DMS53 (cell line): ENCODE results near the gene EHMT1.
A peak's percentile ranks its signal among the peaks of the same experiment; 100 is the strongest.

Source experiments
- DNase-seq: peaks from one replicate; lab custom pipeline; 2025; lab: John Stamatoyannopoulos, UW

EHMT1 gene

DNA sequence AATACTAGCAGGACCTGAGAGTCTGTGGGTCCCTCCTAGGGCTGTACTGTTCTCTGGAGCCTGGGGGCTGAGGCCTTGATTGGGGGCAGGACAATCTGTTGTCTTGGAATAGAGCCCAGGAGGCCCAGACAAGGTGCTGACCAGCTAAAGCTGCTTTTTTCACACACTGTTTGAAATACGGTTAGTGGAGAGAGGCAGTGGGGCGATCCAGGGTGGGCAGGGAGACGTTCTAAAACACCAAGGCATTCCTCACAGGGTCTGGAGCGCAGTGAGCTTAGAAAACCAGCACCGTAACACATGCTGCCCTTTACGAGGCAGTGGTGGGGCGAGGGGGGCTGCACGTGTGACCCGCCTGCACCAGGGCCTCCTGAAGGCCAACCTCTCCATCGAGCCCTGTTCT is 55.1 kb downstream of the EHMT1 start:
- no peak for DNase-seq

DNA sequence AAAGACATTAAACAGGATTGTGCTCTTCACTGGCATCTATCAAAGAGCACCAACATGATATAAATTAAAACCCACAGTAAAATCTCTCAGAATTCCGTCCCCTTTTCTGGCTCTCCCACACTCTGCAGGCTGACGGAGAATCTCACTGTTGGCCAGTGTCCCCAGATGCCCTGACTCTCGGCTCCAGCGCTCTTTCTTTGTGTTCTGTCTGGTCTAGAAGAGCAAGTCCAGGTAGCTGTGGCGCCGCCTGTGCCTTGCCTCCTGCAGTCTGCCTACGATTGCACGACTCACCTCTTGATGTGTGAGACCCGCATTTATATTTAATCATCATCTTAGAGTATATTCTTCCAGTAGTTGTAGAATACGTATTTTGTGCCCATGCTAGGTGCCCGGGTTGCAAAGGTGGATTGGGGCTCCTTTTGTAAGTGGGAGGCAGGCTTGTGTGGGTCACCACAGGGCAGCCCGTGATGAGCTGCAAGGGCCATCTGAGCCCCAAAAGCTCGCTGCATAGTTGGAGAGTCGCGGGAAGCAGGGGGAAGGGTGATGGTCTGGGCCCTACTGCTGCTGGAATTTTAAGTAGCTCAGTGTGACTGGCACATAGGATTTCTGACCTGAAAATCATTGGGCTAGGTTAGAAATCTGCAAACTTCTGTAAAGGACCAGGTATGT is 55.6 kb downstream of the EHMT1 start:
- DNase-seq = no peak

DNA sequence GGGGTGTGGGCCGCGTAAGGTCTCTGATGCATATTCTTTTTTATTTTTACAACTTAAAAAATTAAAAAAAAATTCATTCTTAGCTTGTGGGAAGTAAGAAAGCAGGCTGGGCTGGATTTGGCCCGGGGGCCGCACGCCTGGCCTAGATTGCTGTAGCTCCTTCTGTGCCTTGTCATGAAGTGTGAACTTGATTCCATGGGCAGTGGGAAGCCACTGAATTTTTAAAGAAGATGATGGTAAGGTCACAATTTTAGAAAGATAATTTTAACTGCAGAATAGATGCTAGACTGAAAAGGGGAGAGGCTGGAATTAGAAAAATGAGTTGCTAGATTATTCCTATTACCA is 56.1 kb downstream of the EHMT1 start:
- DNase-seq = no peak

DNA sequence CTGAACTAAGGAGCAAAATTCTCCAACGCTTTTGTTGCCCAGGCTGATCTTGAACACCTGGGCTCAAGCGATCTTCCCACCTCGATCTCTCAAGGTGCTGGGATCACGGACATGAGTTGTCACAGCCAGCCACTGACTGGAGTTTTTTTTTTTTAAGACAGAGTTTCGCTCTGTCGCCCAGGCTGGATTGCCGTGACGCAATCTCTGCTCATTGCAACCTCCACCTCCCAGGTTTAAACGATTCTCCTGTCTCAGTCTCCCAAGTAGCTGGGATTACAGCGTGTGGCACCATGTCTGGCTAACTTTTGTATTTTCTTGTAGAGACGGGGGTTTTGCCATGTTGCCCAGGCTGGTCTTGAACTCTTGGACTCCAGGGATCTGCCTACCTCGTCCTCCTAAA is 58.2 kb downstream of the EHMT1 start:
- DNase-seq = no peak

DNA sequence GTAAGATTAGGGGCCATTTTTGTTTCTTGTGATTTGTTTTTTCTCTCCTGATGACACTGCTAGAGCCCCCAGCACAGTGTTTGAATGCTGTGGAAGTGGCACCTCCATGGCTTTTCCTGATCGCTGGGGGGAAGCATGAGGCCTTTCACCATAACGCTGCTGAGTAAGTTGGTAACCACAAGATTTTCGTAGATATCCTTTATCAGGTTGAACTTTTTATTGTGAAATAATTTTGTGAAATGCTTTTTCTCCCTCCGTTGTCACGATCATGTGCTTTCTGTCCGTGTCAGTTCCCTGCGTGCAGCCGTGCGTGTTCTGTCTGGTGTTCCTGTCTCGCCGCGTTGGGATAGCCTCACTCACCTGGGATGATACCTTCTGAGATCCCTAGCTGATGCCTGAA is 59.4 kb downstream of the EHMT1 start:
- no peak for DNase-seq

DNA sequence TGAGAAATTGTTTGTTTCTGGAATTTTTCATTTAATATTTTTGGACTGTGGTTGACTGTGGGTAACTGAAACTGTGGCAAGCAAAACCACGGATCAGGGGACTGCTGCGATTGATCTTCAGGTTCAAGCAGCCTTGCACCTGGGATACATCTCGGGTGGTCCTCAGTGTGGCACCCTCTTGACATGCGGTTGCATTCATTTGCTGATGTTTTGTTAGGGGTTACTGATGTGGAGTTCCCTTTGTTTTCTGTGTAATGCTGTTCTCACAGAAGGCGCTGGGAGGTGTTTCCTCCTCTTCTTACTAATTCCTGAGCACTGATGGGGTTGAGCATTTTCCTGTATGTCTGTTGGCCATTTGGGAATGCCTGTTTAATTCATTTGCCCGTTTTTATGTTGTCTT is 60.4 kb downstream of the EHMT1 start:
- DNase-seq = no peak

DNA sequence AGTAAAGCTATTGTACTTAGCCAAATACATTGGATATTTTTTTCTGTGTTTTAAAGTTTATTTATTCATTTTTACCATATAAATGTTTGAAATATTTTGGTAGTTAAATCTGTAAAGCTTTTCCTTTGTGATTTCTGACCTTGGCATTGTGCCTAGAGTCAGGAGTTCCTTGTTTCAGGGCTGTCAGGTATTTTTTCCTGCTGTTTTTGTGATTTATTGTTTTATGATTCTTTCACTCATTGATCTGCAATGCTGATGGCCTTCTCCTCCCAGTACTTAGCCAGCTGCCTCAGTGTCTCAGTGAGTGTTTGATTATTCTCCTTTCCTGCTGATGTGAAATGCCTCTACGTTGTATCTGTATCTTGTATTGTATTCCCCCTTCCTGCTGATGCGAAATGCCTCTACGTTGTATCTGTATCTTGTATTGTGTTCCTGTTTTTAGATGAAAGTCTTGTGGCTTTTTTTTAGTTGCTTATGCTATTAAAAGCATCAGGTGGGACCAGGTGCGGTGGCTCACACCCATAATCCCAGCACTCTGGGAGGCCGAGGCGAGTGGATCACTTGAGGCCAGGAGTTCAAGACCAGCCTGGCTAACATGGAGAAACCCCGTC is 61.0 kb downstream of the EHMT1 start:
- no peak for DNase-seq

DNA sequence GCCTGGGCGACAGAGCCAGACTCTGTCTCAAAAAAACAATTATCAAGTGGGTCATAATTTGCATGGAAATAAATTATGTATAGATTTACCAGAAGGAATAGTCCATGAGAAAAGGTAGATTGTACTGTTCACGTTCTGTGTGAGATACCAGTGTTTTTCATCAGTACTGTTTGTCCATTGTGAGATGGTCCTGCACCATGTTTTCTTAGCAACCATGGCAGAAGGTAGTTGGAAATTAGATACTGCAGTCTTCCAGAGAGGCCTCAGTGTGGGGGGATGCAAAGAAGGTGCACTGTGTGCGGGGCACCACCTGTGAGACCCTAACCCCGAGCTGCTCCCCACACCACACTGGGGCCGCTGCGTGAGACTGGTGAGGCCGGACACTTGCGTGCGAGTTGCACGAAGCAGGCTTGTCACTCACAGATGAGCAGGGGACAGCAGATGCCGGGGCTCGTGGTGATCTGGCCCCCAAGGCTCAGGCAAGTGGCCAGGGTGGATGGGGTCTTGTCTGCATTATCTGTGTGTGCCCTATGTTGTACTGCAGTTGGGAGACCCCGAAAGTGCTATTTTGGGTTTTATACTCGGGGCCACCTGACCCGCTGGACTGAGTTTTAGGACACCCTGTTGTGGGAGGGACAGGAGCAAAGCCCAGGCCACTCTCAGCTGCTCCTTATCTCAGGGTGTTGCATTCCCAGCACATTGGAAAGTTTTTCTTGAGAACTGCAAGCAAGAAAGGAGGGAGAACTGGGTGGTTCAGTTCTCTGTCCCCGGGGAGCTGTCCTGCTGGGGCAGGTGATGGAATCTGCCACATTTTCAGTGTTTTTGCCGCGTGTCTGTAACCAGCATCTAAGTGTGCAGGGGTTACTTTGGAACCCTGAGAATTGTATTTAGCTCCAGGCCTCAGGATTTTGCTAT is 61.9 kb downstream of the EHMT1 start:
- DNase-seq = peak; percentile 31

DNA sequence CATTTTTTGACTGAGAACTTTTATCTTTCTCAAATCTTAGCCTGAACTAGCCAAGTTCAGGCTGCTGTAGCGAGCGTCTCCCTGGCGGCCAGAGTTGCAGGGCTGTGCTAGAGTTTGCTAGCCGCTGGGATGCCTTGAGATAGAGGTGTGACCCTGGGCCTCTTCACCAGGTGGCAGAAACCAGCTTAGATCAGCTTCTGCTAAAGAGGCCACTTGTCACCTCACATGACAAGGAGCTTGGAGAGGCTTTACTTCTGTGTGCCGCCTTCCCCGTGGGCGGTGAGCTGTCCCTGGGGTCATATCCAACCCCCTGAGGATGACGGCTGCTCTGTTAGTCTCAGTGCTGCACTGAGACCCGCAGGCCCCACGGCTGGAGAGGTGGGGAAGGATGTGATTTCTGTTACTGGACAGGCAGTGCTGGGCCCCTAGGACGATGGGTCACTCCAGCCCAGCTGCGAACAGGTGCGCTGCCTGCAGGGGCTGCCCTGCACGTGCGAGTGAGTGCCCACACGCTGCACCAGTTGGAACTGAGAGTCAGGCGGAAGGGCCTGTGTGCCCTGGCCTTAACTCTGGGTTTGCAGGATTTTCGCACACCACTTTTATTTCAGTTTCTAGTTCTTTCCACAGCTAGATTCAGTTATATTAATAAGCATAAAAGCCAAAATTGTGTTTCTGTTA is 63.8 kb downstream of the EHMT1 start:
- DNase-seq = peak; percentile 93

DNA sequence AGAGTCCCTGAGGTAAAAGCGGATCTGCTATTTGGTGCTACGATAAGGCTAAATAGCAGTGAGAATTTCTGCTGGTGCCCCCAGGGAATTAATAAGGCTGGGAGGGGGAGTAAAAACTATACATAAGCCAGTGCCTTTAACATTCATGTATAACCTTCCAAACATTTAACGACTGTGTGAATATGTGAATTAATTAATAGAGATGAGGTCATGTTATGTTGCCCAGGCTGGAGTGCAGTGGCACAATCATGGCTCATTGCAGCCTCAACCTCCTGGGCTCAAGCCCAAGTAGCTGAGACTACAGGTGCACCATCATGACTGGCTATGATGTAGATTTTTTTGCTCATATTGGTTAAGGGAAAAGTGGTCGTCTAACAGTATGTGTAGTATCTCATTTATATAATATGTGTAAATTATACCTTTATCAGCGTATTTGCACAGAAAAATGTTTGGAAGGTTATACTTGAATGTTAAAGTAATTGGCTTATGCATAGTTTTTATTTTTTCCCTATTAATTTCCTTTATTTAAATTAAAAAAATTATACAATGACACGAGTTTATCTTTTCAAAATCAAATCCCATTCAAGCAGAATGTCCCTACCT is 64.6 kb downstream of the EHMT1 start:
- DNase-seq = no peak

DNA sequence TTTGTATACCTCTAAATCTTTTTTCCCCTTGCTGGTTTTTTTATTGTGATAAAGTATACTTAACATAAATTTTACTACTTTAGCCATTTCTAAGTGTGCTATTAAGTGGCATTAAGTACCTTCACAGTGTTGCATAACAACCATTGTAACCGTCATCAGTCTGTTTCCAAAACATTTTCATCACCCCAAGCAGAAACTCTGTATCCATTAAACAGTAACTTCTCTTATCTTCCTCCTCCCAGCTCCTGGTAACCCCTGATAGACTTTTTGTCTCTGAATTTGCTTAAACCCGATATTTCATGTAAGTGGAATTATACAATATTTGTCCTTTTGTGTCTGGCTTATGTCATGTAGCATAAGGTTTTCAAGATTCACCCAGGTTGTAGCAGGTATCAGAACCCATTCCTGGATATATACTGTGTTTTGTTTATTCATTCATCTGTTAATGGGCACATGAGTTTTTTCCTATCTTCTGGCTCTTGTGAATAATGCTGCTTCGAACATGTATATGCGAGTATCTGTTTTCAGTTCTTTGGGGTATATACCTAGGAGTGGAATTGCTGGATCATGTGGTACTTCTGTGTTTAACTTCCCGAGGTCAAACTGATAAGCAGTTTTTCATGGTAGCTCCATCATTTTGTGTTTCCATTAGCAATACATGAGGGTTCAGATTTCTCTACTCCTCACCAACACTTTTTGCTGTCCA is 66.4 kb downstream of the EHMT1 start:
- no peak for DNase-seq

DNA sequence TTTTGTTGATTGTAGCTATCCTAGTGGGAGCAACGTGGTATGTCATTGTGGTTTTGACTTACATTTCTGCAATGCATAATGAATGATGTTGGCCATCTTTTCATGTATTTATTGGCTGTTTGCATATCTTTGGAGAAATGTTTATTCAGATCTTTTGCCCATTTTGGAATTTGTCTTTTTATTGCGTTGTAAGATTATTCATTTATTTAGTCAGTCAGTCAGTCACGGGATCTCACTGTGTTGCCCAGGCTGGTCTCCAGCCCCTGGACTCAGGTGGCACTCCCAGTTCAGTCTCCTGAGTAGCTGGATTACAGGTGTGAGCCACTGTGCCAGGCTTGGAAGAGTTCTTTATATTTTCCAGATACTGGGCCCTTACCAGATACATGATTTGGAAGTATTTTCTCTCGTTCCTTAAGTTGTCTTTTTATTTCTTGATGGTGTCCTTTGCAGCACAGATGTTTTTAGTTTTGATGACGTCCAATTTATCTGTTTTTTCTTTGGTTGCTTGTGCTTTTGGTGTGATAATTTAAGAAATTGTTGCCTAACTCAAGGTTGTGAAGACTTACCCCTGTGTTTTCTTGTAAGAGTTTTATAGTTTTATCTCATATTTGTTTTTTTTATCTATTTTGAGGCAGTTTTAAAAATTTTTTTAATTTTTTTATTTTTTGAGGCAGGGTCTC is 67.1 kb downstream of the EHMT1 start:
- DNase-seq = no peak

DNA sequence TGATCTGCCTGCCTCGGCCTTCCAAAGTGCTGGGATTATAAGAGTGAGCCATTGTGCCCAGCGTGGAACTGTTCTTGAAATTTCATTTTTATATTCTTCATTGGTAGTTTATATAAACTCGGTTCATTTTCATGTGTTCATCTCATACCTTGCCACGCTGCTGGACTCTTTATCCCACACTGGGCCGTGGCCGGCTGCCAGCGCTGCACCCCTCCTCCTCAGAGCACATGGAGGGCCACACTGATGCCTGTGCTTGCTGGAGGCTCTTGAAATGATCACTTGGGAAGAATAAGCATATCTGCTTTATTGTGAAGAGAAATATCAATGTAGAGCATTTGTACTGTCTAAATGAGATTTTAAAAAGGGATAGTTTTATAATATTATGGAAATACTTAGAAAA is 69.5 kb downstream of the EHMT1 start:
- DNase-seq = no peak

DNA sequence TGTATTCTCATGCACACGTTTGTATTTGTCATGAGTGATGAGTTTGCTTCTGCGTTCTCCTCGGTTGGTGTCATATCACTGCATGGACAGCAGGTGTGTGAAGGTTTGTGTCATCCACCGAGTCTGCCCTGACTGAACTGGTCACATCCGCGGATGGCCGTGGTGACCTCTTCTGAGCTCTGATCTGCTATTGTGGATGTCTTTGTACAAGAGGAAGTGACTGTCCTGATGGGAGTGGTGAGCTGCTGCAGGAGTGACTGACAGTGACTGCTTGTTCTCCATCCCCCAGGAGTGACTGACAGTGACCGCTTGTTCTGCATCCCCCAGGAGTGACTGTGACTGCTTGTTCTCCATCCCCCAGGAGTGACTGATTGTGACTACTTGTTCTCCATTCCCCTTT is 69.9 kb downstream of the EHMT1 start:
- DNase-seq = peak; percentile 75

DNA sequence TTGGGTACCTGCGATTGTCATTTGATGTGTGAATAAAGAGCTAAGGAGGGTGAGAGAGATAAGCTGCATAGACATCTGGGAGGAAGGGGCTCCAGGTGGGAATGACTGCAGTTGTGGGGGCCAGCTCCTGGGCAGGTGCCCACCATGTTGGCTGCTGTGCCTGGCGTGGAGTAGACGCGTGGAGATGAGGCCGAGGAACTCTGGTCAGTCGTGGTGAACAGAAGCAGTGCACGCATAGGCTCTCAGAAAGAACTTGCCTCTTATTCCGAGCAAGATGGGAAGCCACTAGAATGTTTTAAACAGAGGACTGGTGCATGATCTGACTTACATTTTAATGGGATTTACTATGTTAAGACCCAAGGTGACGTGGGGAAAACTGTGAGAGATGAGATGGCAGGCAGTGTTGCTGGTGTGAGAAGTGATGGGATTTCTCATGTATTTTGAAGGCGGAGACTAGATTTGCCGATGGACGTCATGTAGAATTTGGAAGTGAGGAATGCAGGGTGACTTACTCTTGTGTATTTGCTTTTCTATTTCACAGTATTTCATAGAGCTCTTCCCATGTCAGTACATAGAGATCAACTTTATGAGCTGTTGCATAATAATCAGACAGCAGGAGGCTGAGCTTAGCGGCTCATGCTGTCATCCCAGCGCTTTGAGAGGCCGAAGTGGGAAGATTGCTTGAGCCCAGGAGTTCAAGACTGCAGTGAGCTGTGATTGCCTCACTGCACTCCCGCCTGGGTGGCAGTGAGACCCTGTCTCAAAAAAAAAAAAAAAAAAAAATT is 71.1 kb downstream of the EHMT1 start:
- peak; percentile 19 for DNase-seq

DNA sequence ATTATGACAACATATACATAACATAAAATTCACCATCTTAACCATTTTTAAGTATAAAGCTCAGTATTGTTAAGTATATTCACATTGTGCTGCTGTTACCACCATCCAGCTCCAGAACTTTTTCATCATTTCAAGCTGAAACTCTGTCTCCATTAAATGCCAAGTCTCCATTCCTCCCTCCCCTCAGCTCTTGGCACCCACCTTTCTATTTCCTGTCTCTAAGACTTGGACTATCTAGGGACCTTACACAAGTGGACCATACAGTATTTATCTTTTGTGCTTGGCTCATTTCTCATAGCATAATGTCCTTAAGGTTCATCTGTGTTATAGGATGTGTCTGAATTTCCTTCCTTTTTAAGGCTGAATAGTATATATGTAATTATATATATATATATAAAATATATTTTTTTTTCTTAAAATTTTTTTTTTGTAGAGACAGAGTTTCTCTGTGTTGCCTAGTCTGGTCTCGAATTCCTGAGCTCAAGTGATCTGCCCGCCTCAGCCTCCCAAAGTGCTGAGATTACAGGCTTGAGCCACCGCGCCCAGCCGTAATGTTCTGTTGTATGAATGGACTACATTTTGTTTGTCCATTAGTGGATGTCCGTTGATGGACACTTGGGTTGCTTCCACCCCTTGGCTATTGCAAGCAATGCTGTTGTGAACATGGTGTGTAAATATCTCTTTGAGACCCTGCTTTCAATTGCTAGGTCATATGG is 72.3 kb downstream of the EHMT1 start:
- no peak for DNase-seq

DNA sequence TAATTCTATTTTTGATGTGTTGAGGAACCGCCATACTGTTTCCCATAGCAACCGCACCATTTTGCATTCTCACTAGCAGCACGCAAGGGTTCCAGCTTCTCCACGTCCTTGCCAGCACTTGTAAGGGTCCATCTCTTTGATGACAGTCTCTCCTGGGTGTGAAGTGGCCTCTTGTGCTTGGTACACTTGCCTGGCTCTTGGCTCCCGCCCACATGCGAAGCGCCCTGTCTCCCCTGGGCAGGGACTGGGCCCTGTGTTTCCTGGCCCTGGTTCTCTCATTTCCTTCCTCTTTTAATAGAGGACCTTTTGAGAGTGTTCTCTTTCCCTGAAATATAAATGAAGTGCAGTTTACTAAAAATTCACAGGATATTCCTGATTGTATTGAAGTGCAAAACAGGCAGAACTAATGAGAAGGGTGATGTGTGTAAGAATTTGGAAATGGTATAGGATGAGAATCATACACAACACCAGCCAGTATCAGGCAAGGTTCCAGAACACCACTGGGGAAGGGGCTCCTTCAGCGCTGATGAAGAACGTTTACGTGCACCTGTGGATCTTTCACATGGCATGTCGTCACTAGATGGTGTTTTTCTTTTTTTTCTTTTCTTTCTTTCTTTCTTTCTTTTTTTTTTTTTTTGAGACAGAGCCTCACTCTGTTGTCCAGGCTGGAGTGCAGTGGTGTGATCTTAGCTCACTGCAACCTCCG is 73.0 kb downstream of the EHMT1 start:
- DNase-seq = peak; percentile 33

DNA sequence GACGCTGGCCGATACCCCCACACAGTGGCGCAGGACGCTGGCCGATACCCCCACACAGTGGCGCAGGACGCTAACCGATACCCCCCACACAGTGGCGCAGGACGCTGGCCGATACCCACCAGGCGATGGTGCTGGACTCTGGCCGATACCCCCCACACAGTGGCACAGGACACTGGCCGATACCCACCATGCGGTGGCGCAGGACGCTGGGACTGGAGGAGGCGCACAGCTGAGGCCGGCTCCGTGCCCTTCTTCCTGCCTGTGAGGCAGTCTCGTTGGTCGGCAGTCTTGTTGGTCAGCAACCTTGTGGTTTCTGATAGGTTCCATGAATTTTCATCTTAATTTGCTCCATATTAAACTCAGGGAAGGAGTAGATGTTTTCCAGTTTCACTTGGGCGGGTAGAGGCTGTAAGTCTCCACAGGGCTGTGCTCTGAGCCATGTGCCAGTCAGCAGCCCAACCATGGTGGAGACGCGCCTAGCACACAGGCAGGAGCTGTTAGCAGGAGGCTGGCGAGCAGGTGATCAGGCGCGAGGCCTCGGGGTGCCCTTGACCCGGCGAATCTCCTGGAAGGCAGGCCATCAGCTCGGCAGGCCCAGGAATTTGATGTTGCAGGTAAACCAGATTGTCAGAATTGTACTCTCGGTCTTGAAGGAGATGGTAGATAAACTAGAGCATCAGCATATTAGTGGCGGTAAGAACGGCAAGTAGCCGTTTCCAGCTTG is 75.6 kb downstream of the EHMT1 start:
- peak; percentile 21 for DNase-seq
